ENCODE measurements around the gene CCDC7. TPM values are rescaled to one million over a fixed set of nuclear protein-coding genes. Genes with fewer than 3 reads are reported as not detected.
A peak's percentile ranks its signal among the peaks of the same experiment; 100 is the strongest.

The CCDC7 gene
- total RNA-seq, 1 experiment from 2014 or later: 6.3 TPM

- DNase-seq (ENCODE audit: unreplicated experiment): no peak
- peaks cover 23% of the 10 kb centered on the region for H3K4me1 Mint-ChIP-seq (ENCODE audit: insufficient read depth, unreplicated experiment)
- H3K27me3 Mint-ChIP-seq (ENCODE audit: insufficient read depth, unreplicated experiment): no peaks in the 10 kb centered on the region
- ChIA-PET POLR2A (interaction anchor here (0.6 to 1.4 kb wide), 5 partner anchors 11 to 57 kb away, joined by 3 to 4 read pairs (median 3); no protein-coding TSS in a partner anchor), CTCF (interaction anchor here (0.5 kb wide), 1 partner anchor 22 kb away, joined by 3 read pairs; no protein-coding TSS in a partner anchor)
- BruUV-seq (replicated peaks): no TSS peak
- H3K36me3 Mint-ChIP-seq (ENCODE audit: insufficient read depth, unreplicated experiment): peaks cover 96% of the 10 kb centered on the region
- peak overlapping the region; percentile 28 for H3K27ac Mint-ChIP-seq (ENCODE audit: low read depth, unreplicated experiment)
- no peaks in the 10 kb centered on the region for H3K9me3 Mint-ChIP-seq (ENCODE audit: unreplicated experiment)
- intact Hi-C loops (cut with micrococcal nuclease): no loop called here
- H3K4me3 Mint-ChIP-seq (ENCODE audit: unreplicated experiment): no peak overlapping the region
- no peak for TF ChIP-seq CTCF (IDR thresholded peaks at IDR 0.05; ENCODE audit: unreplicated experiment)
These were observed 477.9 kb downstream of the CCDC7 start for GRCh38 chr10:32923849-32924248.

Other genes with a start within 250 kb of the CCDC7 start
- gene EPC1, start 99.0 kb upstream of the CCDC7 start, total RNA-seq (2022): 23.7 and 25.5 TPM in 2 replicates

Measured in MCF 10A (cell line).